MG63 (cell line): ENCODE data around the gene KNDC1. TPM values are rescaled to one million over a fixed set of nuclear protein-coding genes. Genes with fewer than 3 reads are reported as not detected.
"Not testable (repeated sequence)": the region's sequence is repeated elsewhere in the genome, so short reads cannot be mapped to it uniquely, and the experiment has no call there.

Experiments used
- DNase-seq: peaks from one replicate; pipeline ENCODE4 v3.0.0-alpha.2; 2020
- H3K27me3 ChIP-seq: fragments of 250-450 bp; sonication (Bioruptor Pico); 2 replicates; pipeline ENCODE4 v1.5.1; 2020; ENCODE audit warnings: mild to moderate bottlenecking, moderate library complexity
- H3K36me3 ChIP-seq: fragments of 250-450 bp; sonication (Bioruptor Pico); 2 replicates; pipeline ENCODE4 v1.5.1; 2020; ENCODE audit warnings: mild to moderate bottlenecking, moderate library complexity
- H3K4me3 ChIP-seq: fragments of 250-450 bp; sonication (Bioruptor Pico); 2 replicates; pipeline ENCODE4 v1.5.1; 2020; ENCODE audit warnings: mild to moderate bottlenecking, moderate library complexity
- H3K9me3 ChIP-seq: fragments of 250-450 bp; sonication (Bioruptor Pico); 2 replicates; pipeline ENCODE4 v1.5.1; 2020; ENCODE audit warnings: mild to moderate bottlenecking, moderate library complexity
- total RNA-seq: library from RNA; depleted of rRNA; stranded (reverse); fragments of >200 nt; shearing (Covaris generic); gene quantifications from 2 replicates; pipeline ENCODE4 v1.2.3, GENCODE V29; 2014; ENCODE audit warnings: low replicate concordance

Gene KNDC1
- total RNA-seq, 1 experiment from 2014 or later: 0.92 TPM

DNA sequence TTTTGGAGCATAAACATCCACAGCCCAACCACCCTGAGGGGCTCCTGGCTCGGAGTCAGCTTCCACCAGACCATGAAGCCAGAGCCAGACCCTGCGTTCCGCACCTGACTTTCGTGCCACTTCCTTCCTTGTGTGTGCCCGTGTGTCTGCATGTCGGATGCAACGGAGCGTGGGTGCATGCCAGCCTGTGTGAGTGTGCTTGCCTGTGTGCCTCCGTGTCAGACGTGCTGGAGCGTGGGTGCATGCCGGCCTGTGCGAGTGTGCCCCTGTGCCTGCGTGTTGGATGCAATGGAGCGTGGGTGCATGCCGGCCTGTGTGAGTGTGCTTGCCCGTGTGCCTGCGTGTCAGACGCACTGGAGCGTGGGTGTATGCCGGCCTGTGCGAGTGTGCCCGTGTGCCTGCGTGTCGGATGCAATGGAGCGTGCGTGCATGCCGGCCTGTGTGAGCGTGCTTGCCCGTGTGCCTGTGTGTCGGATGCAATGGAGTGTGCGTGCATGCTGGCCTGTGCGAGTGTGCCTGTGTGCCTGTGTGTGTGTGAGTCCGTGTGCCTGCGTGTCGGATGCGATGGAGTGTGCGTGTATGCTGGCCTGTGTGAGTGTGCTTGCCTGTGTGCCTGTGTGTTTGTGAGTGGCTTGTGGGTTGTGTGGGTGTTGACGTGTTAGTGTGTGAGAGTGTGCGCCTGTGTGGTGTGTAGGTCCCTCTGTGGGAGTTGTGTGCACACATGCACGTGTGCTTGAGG lies 28.1 kb upstream of the KNDC1 start:
- H3K9me3 ChIP-seq: no peaks in the 10 kb centered on the region
- no peaks in the 10 kb centered on the region for H3K36me3 ChIP-seq
- H3K27me3 ChIP-seq: peaks cover 3% of the 10 kb centered on the region; the same call in 1 of the 2 replicates
- DNase-seq: no peak
- H3K4me3 ChIP-seq: no peak overlapping the region

DNA sequence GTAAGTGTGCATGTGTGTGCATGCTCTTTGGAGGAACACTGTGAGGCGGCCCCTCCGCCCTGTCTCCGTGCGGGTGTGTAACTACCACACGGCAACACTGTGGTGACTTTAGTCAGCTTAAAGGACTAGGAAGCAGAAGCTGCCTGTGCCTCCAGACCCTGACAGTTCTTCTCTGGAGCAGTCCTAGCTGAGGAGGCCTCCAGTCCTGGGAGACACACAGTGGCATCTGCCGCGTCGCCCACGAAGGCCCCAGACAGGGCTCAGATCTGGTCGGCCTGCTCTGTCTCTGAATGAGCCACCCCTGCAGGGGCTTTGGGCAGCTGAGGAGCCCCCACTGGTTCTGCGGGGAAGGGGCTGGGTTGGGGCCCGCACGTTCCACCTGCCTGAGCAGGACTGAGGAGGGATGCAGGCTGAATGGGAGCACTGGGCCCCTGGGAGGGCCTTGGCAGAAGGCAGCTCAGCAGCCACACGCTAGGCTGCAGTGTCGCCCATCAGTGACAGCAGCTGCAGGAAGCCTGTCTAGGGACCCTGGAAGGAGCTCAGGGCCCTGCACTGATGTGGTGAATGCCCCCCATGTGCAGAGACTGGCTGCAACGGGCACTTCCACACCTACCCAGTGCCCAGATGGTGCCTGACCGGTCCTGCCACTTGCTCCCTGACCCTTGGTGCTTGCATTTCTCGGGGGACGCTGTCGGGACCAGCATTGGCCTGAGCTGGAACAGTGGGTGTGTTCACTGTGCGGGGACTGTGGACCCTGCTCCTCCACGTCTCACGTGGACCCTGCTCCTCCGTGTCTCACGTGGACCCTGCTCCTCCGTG lies 27.3 kb upstream of the KNDC1 start:
- Histone ChIP-seq H3K27me3 (peaks cover 3% of the 10 kb centered on the region; the same call in 1 of the 2 replicates), H3K4me3 (no peak overlapping the region), H3K9me3 (no peaks in the 10 kb centered on the region), H3K36me3 (no peaks in the 10 kb centered on the region)
- no peak for DNase-seq

DNA sequence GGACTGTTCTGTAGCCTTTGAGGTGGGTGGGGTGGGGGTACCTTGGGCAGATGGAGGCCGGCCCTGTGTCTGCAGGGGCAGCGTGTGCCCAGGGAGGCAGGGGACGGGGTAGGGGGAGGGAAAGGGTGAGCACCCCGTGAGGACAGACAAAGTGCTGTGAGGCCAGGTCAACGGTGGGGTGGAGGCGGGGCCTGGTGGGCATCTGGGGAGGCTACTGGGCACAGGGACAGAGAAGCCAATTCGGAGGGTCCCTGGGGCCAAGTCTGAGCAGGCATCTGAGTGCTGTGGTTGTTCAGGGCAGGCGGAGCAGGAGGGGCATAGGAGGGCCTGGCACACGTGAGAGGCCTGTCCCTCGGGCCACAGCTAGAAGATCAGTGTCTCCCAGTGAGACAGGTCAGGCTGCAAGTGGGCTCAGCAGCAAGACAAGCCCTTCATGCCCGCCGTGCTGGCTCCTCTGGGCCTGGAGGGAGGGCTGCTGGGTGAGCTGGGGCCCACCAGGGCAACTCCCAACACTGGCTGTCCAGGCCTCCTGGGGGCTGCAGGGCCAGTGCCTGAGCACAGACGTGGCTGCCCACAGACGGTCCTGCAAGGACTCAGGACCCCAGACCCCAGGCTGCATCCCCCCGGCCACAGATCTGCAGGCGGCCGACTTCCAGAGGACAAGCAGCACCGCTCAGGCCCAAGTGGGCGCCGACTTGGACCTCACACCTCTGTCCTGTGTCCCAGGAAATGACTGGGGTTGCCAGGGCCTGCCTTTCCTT lies 26.4 kb upstream of the KNDC1 start:
- Histone ChIP-seq H3K27me3 (peaks cover 3% of the 10 kb centered on the region; the same call in 1 of the 2 replicates), H3K9me3 (no peaks in the 10 kb centered on the region), H3K36me3 (no peaks in the 10 kb centered on the region), H3K4me3 (no peak overlapping the region)
- no peak for DNase-seq

DNA sequence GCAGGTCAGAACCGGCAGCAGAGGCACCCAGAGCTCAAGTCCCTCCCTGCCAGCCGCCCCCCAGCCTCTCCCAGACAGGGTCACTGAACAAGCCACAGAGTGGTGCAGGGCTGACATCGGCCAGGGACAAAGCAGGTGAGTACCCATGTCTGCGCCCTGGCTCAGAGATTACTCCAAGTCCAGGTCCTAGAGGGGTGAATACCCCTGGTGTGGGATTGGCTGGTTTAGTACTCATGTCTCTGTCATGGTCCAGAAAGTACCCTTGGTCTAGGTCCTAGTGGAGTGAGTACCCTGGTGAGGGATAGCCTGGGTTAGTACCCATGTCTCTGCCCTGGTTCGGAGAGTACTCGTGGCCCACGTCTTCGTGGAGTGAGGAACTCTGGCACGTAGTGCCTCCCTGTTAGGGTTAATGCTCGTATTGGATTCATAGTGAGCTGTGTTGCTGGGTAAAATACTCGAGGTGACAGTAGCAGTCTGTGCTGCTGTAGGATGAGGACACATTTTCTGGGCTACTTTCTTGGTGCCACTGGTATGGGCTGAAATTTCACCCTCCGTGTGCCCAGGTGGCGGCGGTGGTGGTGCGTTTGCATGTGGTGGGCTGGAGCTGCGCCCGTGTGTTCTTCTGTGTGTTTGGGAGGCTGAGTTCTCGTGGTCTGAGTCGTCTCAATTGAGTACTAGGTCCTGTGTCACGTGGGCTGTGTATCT lies 25.5 kb upstream of the KNDC1 start:
- Histone ChIP-seq H3K36me3 (no peaks in the 10 kb centered on the region), H3K9me3 (no peaks in the 10 kb centered on the region), H3K27me3 (no peaks in the 10 kb centered on the region), H3K4me3 (no peak overlapping the region)
- DNase-seq: no peak

DNA sequence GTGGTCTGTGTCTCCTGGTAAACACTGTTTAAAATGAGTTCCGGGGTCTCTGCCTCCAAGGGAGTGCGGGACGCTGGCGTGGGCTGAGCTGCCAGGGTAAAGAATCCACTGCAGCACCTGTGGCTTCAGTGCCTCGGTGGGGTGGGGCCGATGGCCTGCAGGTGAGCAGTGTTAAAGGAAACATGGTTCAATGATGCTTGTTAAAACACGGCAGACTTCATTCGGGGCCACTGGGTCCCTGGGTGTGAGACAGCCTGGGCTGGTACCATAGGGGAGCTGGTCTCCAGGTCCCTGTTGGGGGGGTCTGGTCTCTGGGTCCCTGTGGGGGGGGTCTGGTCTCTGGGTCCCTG lies 24.9 kb upstream of the KNDC1 start:
- no peak for DNase-seq
- no peaks in the 10 kb centered on the region for H3K27me3 ChIP-seq

DNA sequence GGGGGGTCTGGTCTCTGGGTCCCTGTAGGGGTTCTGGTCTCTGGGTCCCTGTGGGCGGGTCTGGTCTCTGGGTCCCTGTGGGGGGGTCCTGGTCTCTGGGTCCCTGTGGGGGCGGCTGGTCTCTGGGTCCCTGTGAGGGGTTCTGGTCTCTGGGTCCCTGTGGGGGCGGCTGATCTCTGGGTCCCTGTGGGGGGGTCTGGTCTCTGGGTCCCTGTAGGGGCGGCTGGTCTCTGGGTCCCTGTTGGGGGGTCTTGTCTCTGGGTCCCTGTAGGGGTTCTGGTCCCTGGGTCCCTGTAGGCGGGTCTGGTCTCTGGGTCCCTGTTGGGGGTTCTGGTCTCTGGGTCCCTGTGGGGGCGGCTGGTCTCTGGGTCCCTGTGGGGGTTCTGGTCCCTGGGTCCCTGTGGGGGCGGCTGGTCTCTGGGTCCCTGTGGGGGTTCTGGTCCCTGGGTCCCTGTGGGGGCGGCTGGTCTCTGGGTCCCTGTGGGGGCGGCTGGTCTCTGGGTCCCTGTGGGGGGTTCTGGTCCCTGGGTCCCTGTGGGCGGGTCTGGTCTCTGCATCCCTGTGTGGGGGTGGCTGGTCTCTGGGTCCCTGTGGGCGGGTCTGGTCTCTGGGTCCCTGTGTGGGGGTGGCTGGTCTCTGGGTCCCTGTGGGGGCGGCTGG lies 22.4 kb upstream of the KNDC1 start:
- not testable (repeated sequence) for H3K27me3 ChIP-seq, H3K4me3 ChIP-seq, H3K36me3 ChIP-seq, DNase-seq, H3K9me3 ChIP-seq

More for the DNA sequence above, 24.9 kb upstream of the KNDC1 start:
- no peak overlapping the region for H3K4me3 ChIP-seq
- H3K9me3 ChIP-seq: no peaks in the 10 kb centered on the region
- no peaks in the 10 kb centered on the region for H3K36me3 ChIP-seq

DNA sequence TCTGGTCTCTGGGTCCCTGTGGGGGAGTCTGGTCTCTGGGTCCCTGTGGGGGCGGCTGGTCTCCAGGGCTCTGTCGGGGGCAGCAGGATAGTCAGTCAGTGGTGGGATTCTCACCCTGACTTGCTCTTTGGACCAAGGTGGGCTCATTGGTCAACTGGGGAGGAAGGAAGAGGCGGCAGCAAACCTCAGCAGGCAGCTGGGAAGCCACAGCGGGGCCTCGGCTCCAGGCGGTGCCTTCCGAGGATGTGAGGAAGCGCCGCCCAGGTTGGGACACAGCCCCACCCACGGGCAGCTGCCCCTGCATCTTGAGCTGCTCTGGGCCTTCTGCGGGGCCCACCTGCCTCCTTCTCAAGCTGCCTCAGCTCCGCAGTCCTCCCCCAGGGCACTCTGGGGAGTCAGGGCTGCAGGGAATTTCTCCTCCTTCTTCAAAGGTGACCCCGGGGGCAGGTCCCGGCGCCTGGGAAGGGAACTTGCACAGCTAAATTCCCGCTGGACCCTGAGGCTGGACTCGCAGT lies 20.4 kb upstream of the KNDC1 start:
- no peak overlapping the region for H3K4me3 ChIP-seq
- H3K27me3 ChIP-seq: no peaks in the 10 kb centered on the region
- no peaks in the 10 kb centered on the region for H3K9me3 ChIP-seq
- no peak for DNase-seq
- H3K36me3 ChIP-seq: no peaks in the 10 kb centered on the region

DNA sequence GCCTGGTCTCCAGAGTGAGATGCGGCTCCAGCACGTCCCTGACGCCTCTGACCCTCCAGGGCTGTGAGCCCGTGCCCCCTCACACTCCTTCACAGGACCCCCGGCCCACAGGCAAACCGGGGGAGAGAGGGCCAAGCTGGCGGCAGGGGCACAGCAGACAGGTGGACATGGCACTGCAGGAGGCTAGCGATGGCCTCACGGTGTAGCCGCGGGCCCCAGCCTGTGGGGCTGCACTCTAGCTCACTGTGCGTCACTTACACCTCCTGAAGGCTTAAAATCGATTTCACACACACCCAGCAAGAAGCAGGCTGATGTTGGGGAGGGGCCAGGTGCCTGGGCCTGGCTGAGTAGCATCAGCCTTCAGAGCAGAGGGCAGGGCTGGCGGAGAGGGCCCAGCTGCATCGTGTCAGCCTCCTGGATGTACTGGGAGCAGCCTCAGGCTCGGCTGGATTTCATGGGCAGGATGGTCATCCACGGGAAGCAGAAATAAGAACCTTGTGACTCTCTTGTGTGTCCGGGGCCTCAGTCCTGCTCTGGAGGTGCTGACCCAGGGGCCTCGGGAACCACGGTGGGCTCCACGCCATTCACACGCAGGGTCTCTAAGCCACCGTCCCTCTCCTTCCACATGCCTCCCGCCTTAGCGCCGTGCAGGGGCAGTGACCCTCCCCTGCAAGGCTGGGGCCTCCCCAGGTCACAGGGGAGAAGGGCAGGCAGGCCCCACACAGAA lies 19.4 kb upstream of the KNDC1 start:
- DNase-seq: no peak
- no peaks in the 10 kb centered on the region for H3K27me3 ChIP-seq
- no peak overlapping the region for H3K4me3 ChIP-seq
- no peaks in the 10 kb centered on the region for H3K9me3 ChIP-seq
- no peaks in the 10 kb centered on the region for H3K36me3 ChIP-seq

DNA sequence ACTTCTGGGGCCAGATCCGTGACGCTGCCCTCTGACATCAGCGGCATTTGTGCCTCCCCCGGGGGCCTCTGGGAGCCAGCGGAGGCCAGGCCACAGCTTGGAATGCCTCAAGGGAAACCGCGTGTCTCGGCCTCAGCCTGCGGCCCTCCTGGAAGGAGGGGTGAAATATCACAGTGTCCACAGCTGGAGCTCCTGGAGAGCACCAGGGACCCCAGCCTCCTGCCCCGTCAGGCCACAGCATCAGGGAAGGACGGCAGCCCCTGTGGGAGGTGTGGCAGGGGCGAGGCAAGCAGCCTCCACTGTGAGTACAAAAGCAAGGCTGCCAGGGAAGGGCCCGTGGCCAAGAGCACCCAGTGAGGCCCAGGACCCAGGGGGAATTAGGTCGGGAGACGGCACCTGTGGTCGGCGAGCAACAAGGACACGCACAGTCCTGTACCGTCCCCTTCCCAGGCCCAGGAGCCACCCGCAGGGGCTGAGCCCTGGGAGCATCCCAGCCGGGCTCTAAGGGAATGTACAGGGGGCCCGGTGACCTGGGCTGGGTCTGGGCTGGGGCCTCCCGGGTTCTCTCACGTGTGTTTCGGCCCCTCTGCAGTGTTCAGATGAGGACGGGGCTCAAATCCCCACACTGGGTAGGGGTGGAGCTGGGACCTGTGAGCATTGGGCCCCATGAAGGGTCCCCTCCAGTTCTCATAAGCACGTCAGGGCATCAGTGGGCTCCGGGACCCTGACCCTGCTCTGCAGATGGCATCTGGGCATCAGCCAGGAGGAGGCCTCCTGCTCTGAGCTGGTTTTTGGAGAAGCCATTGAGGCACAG lies 18.7 kb upstream of the KNDC1 start:
- no peak for DNase-seq
- no peaks in the 10 kb centered on the region for H3K36me3 ChIP-seq
- H3K4me3 ChIP-seq: no peak overlapping the region
- H3K27me3 ChIP-seq: no peaks in the 10 kb centered on the region
- no peaks in the 10 kb centered on the region for H3K9me3 ChIP-seq

DNA sequence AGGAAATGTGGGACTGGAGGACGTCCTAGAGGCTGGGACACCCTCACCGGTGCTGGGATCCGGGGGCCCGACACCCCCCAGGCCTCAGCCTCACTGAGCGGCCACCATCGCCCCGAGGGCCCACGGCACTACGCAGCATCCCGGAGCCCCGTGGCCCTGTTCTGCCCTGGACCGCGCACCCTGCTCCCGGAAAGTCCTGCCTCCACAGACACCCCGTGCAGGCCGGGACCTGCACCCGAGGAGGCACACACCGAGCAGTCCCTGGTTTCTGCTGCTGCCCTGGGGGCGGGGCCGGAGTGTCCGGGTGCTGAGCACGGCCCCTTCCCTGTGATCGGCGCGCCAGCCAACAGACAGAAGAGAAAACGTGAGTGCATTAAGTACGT lies 18.1 kb upstream of the KNDC1 start:
- Histone ChIP-seq H3K27me3 (no peaks in the 10 kb centered on the region), H3K36me3 (no peaks in the 10 kb centered on the region), H3K4me3 (no peak overlapping the region), H3K9me3 (no peaks in the 10 kb centered on the region)
- no peak for DNase-seq

DNA sequence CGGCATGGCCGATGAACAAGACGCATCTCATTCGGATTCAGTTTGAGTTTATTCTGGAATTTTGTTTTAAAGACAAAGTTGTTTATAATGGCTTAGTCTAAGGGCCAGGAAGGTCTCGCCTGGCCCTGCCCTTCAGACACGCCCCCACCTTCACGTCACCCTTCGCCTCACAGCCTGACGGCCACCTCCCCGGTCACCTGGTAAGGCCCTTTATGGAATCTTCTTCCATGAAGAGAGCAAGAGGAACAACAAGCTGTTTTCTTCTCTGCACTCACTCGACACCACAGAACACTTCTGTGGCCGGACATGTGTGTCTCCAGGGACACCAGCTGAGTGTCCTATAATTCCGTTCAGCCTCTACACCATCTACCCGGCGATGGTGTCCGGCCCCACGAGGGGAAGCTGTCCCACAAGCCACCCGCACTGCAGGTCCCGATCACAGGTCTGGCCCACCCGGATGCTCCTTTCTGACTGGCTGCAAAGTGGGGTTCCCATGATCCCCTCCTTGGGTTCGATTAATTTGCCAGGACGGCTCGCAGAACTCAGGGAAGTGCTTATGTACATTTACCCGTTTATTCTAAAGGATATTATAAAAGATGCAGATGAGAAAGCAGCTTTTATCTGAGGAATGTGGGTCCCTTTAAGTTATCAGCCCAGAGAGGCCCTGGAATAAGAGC lies 17.4 kb upstream of the KNDC1 start:
- no peaks in the 10 kb centered on the region for H3K36me3 ChIP-seq
- no peak overlapping the region for H3K4me3 ChIP-seq
- H3K27me3 ChIP-seq: no peaks in the 10 kb centered on the region
- no peak for DNase-seq
- peaks cover 3% of the 10 kb centered on the region; the same call in 1 of the 2 replicates for H3K9me3 ChIP-seq

DNA sequence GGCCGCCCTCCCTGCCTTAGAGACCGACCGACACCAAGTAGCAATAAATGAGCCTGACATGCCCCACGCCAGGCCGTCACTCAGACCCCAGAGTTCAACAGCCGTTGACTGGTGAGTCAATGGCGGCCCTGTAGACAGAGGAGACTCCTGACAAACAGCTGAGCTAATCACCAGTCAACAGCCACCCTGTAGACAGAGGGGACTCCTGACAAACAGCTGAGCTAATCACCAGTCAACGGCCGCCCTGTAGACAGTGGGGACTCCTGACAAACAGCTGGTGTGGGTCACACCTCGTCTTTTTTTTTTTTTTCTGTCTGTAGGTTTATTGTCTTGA lies 16.9 kb upstream of the KNDC1 start:
- DNase-seq: no peak
- H3K36me3 ChIP-seq: no peaks in the 10 kb centered on the region
- H3K27me3 ChIP-seq: no peaks in the 10 kb centered on the region
- H3K9me3 ChIP-seq: peaks cover 5% of the 10 kb centered on the region; the same call in 1 of the 2 replicates
- H3K4me3 ChIP-seq: no peak overlapping the region

DNA sequence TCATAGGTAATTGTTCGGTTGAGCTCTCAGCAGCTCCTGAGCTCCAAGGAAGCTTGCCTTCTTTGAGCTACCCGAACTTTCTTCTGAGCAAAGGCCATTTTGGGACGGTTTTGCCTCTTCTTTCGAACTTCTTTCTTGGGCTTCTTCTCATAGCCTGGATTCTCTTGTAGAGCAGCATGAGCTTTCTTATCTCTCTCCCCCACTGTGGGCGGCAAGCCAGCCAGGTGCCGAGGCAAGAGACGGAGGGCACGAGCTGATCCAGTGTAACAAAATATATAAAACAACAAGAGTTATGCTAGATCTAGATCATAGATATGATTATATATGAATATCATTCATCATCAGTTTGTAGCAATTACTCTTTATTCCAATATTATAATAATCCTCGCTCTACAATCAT lies 16.5 kb upstream of the KNDC1 start:
- H3K27me3 ChIP-seq: no peaks in the 10 kb centered on the region
- H3K4me3 ChIP-seq: no peak overlapping the region
- no peaks in the 10 kb centered on the region for H3K36me3 ChIP-seq
- H3K9me3 ChIP-seq: peaks cover 5% of the 10 kb centered on the region
- DNase-seq: no peak

DNA sequence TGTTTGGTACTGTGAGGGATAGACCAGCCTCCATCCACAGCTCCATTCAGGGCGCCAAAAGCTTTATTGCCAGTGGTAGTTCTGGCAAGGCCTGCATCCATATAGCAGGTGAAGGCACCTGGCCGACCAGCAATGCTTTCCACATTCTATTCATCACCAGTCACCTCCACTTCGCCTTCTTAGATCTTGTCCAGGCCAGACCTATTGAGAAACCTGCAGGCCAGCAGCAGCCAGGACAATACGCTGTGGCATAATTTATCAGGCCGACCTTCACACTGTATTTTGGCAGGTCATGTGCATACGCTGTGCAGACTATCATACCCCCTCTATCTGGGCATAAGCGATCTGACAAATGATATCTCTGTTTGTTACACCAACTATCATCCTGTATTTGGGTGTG lies 15.2 kb upstream of the KNDC1 start:
- DNase-seq: no peak
- no peak overlapping the region for H3K4me3 ChIP-seq
- 0 out of 2 replicates have a peak, but pooled peaks cover 2% of the 10 kb centered on the region for H3K27me3 ChIP-seq
- H3K36me3 ChIP-seq: no peaks in the 10 kb centered on the region
- H3K9me3 ChIP-seq: peaks cover 5% of the 10 kb centered on the region
